Stimulated activated CD8-positive, alpha-beta memory T cell treated with anti-CD3 and anti-CD28 coated beads, Interleukin-7, amount 100 ng/mL, for 24 hours (primary cell): ENCODE data around the gene GTF2I.
"Not testable (repeated sequence)": the region's sequence is repeated elsewhere in the genome, so short reads cannot be mapped to it uniquely, and the experiment has no call there.

ENCODE experiments used
- DNase-seq: peaks from one replicate; pipeline ENCODE4 v3.0.0-alpha.2; 2020; ENCODE audit warnings: low read depth

The GTF2I gene

DNA sequence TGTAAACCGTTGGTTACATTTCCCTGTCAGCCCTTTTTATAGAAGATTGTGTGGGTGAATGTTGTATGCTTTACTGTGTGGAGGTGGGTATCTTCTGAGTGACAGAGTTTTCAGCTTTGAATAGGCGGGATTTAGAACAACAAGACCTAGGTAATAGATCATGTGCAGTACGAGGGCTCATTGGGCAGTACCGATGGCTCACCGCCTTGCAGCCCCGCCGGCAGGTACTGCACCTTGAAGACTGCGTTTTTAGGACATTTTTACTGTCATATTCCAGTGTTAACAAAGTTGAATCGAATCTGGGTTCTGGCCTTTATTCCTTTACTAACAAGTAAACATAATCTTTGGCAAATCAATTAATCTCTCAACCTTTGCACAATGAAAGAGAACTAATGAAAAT, 60.4 kb downstream of the GTF2I start:
- DNase-seq = no peak

- no peak for DNase-seq
Observed at GRCh38 chr7:74718336-74718735, 60.8 kb downstream of the GTF2I start.

GRCh38 chr7:74722153-74722552, 64.6 kb downstream of the GTF2I start:
- DNase-seq = no peak

- no peak for DNase-seq
Observed at GRCh38 chr7:74725840-74726239, 68.3 kb downstream of the GTF2I start.

- DNase-seq = no peak
Observed at GRCh38 chr7:74726309-74727101, 69.0 kb downstream of the GTF2I start.

DNA sequence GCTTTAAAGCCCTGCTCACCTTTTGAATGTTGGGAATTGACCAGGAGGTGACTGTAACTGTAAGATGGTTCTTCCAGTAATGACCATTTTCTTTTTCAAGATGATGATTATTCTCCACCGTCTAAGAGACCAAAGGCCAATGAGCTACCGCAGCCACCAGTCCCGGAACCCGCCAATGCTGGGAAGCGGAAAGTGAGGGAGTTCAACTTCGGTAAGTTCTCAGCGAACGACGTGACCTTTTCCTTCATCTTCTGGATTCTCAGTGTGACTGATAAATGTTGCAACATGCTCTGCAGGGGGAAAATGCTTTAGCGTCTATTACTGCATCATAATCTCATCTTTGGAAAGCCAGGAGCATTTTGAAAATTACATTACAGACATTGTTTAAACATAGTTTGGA, 71.2 kb downstream of the GTF2I start:
- not testable (repeated sequence) for DNase-seq

DNA sequence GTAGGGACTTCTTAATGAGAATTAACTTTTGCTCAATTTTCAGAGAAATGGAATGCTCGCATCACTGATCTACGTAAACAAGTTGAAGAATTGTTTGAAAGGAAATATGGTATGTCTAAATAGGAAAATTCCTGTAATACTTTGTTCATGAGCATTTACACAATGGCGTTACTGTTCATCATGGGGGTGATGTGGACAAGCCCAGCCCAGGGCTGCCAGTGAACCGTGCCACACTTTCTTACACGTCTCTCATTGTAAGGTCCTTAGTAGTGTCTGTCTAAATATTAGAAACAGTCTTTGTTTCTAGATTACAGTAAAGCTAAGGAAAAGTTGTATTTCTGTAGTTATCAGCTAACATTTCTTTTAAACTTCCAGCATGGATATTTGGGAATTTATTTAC, 72.7 kb downstream of the GTF2I start:
- DNase-seq = not testable (repeated sequence)

DNA sequence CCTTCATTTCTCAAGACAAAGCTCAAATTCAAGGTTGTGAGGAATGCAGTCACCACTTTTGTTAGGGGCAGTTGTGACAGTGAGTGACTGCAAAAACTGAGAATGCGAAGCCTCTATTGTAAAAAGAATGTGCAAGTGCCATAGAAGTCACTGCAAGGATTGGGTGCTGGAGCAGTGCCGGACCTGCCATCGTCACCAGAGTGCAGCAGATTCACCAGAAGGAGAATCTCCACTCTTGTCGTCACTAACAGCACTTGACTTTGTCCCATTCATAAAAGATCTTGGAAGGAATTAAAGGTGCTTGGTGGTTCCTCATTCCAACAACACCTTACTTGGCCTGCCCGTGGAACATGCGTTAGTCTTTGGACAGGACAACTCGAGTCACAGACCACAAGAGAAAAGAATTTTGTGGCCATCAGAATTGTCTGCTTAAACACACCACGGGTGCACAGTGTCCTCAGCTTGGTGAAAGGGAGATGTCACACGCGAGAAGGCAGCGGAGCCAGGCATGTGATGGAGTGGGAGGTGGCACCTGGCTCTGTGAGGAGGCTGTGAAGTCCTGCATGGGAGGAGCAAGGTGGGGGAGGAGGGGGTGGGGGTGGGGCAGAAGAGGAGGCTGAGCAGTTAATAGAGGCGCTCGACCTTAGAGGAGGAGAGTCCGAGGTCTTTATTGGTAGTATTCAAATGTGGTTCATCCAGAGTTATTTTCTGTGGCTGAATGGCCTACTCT, 82.6 kb downstream of the GTF2I start:
- not testable (repeated sequence) for DNase-seq

- not testable (repeated sequence) for DNase-seq
Observed at GRCh38 chr7:74743936-74744557, 86.5 kb downstream of the GTF2I start.

DNA sequence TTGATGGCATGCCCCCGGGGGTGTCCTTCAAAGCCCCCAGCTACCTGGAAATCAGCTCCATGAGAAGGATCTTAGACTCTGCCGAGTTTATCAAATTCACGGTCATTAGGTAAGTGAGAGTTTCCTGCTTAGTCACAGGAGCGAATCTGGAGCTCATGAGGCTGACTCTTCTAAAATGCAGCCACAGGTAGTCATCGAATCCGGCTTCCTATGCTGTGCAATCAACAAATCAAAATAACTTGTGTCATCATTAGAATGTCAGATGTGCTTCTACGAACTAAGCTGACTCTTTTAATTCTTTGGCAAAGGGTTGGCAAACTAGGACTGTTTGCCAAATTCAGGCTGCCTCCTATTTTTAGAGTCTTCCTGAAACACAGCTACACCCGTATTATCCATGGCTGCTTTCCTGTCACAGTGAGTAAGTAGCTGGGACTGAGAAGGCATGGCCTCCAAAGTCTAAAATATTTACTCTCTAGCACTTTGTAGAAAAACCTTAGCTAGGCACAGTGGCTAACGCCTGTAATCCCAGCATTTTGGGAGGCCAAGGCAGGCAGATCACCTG, 96.5 kb downstream of the GTF2I start:
- DNase-seq = not testable (repeated sequence)

DNA sequence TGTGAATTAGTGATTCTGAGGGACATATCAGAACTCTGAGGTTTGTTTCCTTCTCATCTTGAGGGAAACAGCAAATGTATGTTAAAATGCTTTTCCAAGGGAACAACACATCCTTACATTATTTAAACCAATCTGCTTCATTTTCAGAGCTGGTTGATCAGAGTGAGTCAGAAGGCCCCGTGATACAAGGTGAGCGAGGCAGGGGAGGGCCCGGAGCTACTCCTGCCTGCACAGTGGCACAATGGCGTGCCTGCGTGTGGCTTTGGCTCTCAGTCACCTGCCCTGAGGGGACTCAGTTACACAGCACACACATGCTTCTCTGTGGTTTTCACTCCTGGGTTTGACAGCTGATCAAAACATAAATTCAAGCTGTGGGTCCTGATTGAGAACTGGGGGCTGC, 99.2 kb downstream of the GTF2I start:
- not testable (repeated sequence) for DNase-seq

DNA sequence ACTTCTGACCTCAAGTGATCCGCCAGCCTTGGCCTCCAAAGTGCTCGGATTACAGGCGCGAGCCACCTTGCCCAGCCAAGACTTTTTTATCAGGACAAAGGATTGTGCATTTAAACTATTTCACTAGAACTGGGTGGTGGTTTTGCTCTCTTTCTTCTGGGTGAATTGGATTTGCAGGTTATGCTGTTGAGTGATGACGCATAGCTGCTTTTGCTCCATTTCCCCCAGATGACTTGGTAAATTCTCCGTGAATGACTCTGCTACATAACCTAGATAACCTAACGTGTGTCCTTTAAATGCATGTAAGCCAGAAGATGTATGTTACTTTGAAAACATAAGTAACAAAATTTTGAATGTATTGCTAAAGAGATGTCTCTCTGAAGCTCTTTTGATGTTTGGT, 100.8 kb downstream of the GTF2I start:
- not testable (repeated sequence) for DNase-seq

DNA sequence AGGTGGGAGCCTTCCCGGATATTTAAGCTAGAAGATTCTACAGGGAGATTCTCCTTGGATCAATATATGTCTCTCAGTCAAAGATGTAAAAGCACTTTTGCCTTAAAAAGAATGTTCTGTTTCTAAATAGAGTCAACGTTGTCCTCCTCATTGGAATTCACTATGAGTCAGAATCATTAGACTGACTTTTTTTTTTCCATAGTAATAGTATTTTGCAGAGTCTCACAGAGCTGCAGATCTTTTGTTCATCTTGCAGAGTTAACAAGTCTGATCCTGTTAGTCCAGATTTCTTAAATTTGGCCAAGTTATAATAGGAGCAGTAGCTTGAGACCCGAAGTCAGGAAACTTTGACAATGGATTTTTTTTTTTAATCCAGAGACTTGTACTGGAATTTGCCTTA, 101.5 kb downstream of the GTF2I start:
- DNase-seq = not testable (repeated sequence)

DNA sequence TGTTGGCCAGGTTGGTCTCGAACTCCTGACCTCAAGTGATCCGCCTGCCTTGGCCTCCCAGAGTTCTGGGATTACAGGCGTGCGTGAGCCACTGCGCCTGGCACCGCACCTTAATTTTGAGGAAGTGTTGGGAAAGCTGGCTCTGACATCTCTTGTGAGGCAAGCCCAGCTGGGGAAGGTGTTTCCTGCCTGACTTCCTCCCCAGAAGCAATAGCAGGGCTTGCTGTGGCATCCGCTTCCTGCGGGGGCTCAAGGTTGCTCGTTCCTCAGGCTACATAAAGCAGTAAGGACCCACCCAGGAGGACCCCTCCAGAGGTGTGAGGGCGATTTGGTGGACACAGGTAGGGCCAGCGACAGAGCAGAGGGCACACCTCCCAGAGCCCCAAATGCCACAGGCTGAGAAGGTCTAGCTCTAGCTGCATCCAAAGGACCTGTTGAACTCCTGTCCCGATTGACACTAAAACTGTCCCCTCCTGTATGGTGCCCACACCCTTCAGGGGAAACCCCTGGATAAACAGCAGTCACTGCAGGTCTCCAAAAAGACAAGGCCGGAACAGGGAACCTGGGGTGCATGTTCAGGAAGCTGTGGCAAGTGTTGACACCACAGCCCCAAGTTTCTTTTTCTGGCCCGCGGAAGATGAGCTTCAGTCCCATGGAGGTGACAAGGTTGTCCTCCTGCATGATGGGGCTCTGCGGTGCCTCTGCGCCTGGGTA, 107.8 kb downstream of the GTF2I start:
- not testable (repeated sequence) for DNase-seq

DNA sequence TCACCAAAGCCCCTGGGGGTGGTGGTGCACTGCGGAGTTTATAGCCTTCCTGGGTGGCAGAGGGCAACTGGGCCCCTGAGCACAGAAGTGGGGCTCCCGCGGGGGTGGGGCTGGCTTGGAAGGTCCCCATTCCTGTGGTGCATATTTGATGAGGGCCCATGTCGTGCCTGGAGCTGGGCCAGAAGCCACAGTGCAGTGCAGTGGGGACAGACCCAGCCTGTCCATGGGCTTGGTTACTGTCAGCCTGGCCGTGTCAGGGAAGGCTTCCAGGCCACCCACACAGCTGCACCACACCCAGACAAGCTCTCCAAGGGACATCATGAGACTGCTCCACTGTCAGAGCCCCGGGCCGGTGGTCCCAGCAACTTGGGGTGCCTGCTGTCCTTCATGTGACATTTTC, 109.0 kb downstream of the GTF2I start:
- DNase-seq = not testable (repeated sequence)

GRCh38 chr7:74766991-74767390, 109.5 kb downstream of the GTF2I start:
- DNase-seq = not testable (repeated sequence)

GRCh38 chr7:74770062-74770461, 112.5 kb downstream of the GTF2I start:
- not testable (repeated sequence) for DNase-seq

GRCh38 chr7:74772093-74772492, 114.6 kb downstream of the GTF2I start:
- DNase-seq = not testable (repeated sequence)

DNA sequence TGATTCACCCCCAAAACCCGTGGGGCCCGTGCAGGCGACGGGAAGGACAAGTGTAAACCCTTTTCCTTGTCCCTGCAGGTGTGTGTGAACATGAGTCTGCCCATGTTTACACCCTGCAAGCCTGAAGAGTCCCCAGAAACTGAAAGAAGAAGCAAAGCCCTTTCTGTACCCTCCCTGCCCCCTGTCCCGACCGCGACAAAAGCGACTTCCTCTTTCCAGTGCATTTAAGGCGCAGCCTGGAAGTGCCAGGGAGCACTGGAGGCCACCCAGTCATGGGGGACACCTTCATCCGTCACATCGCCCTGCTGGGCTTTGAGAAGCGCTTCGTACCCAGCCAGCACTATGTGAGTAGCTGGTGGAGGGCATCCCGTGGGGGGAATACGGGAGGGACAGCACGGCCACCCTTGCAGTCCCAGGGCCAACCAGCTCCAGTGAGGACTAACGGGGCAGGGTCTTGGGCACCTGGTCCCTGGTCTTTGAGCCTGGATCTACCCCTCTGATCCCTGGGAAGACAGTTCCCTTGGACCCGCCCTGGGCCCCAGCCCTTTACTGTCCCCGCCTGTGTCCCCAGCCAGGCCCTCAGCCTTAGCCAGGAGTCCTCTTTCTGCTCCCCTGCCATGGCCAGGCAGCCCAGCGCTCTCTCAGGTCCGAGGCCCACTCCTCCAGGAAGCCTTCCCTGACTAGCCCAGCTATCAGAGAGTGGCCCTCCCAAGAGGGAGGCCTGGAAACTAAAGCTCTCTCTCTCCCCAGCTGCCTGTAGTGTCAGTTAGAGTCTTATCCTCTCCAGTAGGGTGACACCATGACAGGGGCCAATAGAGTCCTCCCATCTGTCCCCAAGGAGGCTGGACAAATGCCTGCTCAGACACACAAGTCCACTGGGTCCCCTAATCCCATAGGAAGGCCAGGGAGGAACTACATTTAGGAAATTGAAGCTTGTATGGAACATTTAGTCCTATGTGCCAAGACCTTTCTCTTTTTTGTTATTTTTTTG, 116.5 kb downstream of the GTF2I start, which contains the start of gene NCF1:
NCF1 (plus strand) TSS at position 252 of the 991 bp plus-strand sequence; CDS start at position 273, 21 bp downstream.
- not testable (repeated sequence) for DNase-seq

GRCh38 chr7:74775111-74775510, 117.6 kb downstream of the GTF2I start:
- not testable (repeated sequence) for DNase-seq
